ENCODE results near the gene KCNIP4.

The KCNIP4 gene

GRCh38 chr4:21685911-21686310 is 262.7 kb downstream of the KCNIP4 start:
- no peak for DNase-seq (ENCODE audit: low read depth)

GRCh38 chr4:21680326-21680898 is 268.2 kb downstream of the KCNIP4 start:
- DNase-seq (ENCODE audit: low read depth): no peak

DNA sequence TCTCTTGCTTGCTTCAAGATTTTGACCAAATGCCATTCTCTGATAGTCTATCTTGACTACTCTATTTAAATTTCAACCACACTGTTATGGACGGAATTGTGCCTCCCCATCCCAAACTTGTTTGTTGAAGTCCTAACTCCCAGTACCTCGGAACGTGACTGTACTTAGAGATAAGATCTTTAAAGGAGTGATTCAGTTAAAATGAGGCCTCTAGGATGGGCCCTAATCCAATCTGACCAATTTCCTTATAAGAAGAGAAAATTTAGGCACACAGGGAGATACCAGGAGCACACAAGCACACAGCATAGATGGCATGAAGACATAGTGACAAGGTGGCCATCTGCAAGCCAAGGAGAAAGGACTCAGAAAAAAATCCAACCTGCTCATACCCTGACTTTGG is 269.9 kb downstream of the KCNIP4 start:
- DNase-seq (ENCODE audit: low read depth): no peak

DNA sequence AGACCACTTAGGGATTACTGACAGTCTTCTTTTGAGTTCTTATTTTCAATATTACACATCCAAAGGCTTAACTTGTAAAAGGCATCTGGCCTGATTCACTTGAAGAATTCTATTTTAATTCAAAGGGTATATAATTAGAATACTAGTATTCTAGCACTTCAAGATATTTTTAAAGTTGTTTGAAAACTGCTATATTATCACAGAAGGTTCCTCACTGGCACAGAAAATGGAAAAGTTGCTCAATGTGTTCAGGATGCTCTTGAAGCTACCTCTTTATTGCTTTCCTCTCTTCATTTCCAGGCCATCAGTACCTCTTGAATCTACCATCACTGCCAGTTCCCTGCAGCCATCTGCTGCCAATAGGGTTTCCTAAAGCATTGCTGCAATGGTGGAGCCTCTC is 271.4 kb downstream of the KCNIP4 start:
- DNase-seq (ENCODE audit: low read depth): no peak

GRCh38 chr4:21664355-21664754 is 284.2 kb downstream of the KCNIP4 start:
- DNase-seq (ENCODE audit: low read depth): no peak

GRCh38 chr4:21656832-21657231 is 291.7 kb downstream of the KCNIP4 start:
- DNase-seq (ENCODE audit: low read depth): no peak

DNA sequence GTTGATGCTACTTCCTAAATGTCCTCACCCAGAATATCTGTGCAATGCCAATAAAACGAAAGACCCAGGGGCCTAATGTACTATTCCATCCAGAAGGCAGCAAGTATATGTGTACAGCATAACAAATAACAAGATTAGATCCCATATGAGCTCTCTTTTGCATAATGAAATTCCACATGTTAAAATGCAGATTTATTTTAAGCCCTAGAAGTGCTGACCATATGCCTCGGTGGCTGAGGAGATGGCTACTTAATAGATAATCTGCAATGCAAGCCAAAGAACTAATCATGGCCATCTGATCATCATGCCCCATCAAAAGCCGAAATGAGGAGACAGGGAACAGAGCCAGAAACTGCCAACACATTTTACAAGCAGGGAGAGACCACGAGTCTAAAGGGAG is 293.5 kb downstream of the KCNIP4 start:
- no peak for DNase-seq (ENCODE audit: low read depth)

GRCh38 chr4:21652508-21653231 is 295.9 kb downstream of the KCNIP4 start:
- DNase-seq (ENCODE audit: low read depth): no peak

DNA sequence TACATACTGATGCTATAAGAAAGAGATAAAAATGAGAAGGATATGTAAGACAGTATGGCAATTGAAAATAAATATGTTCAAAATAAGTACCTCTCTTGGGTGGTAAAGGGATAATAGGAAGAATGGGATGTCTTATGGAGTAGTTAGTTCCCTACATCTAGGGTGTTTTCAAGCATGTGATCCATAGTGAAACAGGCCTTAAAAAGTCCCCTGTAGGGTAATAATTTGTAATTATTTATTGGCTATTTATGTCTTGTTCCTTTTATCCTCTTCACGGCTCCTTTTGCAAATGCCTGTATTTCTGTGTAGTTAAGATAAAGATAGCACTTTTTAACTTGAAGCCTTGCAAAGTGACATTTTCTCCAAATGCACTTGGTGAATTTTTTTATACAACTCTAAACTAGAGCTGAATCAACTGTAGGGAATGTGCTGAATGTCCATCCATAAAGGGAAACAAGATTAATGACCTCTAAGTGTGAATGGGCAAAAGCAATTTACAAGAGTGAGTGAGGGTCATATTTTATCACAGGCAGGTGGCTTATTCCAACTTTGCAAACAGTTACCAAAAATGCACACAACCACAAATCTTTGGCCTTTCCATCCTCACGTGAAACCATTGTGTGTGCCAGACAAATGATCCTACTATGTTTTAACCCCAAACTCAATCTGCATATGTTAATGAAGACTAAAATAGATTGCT is 299.0 kb downstream of the KCNIP4 start:
- no peak for DNase-seq (ENCODE audit: low read depth)

DNA sequence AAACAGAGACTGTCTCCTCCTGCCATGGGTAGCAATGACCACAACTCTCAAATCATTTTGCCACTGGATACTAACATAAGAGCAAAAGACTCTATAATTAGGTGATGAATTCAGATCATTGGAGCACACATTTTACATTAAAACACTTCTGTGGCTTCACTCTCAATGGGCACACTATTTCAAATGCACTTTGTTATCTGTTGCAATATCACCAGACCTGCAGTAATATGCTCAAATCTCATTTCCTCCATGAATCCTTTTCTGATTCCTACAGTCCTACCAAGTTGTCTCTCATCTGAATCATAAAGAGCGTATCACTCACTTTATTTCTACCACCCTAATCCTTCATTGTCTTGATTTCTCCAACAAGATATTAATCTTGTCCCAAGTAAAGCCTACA is 302.8 kb downstream of the KCNIP4 start:
- DNase-seq (ENCODE audit: low read depth): no peak

DNA sequence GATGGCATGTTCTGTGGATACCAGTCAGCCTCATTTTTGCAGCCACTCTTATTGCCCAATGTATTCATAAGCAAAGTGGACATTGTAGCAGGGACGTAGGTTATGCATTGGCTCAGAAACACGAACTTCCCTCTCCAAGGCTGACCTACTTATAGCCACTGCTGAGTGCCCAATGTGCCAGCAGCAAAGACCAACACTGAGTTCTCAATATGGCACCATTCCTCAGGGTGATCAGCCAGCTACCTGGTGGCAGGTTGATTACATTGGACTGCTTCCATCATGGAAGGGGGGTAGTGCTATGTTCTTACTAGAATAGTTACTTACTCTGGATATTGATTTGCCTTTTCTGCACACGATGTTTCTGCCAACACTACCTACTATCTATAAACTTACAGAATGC is 306.9 kb downstream of the KCNIP4 start:
- no peak for DNase-seq (ENCODE audit: low read depth)

- DNase-seq (ENCODE audit: low read depth): no peak
Observed at GRCh38 chr4:21638171-21638725, 310.3 kb downstream of the KCNIP4 start.

GRCh38 chr4:21628916-21629610 is 319.5 kb downstream of the KCNIP4 start:
- no peak for DNase-seq (ENCODE audit: low read depth)

GRCh38 chr4:21628116-21628670 is 320.4 kb downstream of the KCNIP4 start:
- no peak for DNase-seq (ENCODE audit: low read depth)

GRCh38 chr4:21625447-21625846 is 323.1 kb downstream of the KCNIP4 start:
- no peak for DNase-seq (ENCODE audit: low read depth)

GRCh38 chr4:21605006-21605405 is 343.6 kb downstream of the KCNIP4 start:
- DNase-seq (ENCODE audit: low read depth): no peak

GRCh38 chr4:21596521-21596920 is 352.1 kb downstream of the KCNIP4 start:
- DNase-seq (ENCODE audit: low read depth): no peak

DNA sequence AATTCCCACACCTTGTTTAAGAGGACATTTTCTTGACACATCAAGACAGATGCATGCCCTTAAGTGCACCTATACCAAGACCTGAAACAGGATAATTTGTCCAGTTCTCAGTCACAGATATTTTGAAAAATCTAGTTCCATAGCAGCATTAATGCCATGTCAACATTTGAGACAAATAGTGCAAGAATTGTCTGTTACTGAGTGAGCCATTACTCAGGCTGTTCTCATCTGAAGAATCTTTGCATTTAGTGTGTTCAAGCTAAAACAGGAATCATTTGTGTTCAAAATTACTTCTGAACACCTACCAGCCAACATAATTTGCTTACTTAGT is 354.9 kb downstream of the KCNIP4 start:
- DNase-seq (ENCODE audit: low read depth): no peak

GRCh38 chr4:21592970-21593670 is 355.5 kb downstream of the KCNIP4 start:
- DNase-seq (ENCODE audit: low read depth): no peak

- DNase-seq (ENCODE audit: low read depth): no peak
Observed at GRCh38 chr4:21577056-21577455, 371.5 kb downstream of the KCNIP4 start.

DNA sequence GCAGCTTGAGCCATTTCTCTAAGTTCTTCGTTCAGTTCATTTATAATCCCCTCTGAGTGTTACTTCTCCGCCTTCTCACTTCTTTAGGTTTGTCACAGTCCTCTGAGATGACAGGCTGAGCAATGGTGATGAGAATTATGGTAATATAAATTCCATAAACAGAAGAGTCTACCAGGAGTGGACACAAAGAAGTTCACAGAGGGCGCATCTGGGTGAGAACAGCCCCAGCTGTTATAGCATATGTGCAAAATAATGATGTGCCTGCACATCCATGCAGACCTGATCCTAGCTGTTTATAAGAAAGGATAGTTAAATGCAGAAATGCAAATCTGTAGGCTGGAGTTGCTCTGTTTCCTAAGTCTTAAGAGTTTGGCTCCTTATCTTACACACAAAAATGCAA is 377.5 kb downstream of the KCNIP4 start:
- no peak for DNase-seq (ENCODE audit: low read depth)

GRCh38 chr4:21569638-21570037 is 378.9 kb downstream of the KCNIP4 start:
- DNase-seq (ENCODE audit: low read depth): no peak

Data from activated T-cell treated with anti-CD3 and anti-CD28 coated beads for 1 hour (primary cell).